ENCODE data around the gene PAN2. TPM values are rescaled to one million over a fixed set of nuclear protein-coding genes. Genes with fewer than 3 reads are reported as not detected.

Gene PAN2
- total RNA-seq, 1 experiment from 2014 or later: 78.1 TPM

- Histone ChIP-seq H3K27ac (no peak overlapping the region), H3K27me3 (ENCODE audit: insufficient read depth, low read depth) (no peaks in the 10 kb centered on the region), H2AFZ (no peak overlapping the region), H3K4me1 (replicated peaks; ENCODE audit: insufficient read depth) (no peaks in the 10 kb centered on the region), H3K36me3 (ENCODE audit: low read depth) (peaks cover 8% of the 10 kb centered on the region; the same call in 1 of the 2 replicates), H3F3A (ENCODE audit: insufficient read depth, low read depth) (0 out of 2 replicates have a peak, but pooled peaks cover 3% of the 10 kb centered on the region), H3K9me3 (ENCODE audit: insufficient read depth, low read depth) (no peaks in the 10 kb centered on the region), H3K4me3 (no peak overlapping the region), H3K9me2 (ENCODE audit: insufficient read depth) (no peaks in the 10 kb centered on the region), H3K4me2 (no peak overlapping the region), H3K79me2 (ENCODE audit: low read depth) (no peaks in the 10 kb centered on the region), H4K20me1 (ENCODE audit: insufficient read depth) (no peaks in the 10 kb centered on the region)
- TF ChIP-seq EZH2 (IDR thresholded peaks at IDR 0.05; ENCODE audit: low read depth) (no peak), CTCF (conservative IDR thresholded peaks at IDR 0.05) (no peak)
- POLR2A ChIA-PET (ENCODE audit: unreplicated experiment): interaction anchor here (0.7 kb wide), 1 partner anchor 73 kb away, joined by 20 read pairs; no protein-coding TSS in a partner anchor
- CTCF ChIA-PET: interaction anchor here (0.5 kb wide), 1 partner anchor 156 kb away, joined by 4 read pairs; no protein-coding TSS in a partner anchor
- BruUV-seq (replicated peaks): no TSS peak
- DNase-seq: no peak
- intact Hi-C loops (cut with micrococcal nuclease; ENCODE audit: unreplicated experiment): no loop called here
Observed at GRCh38 chr12:56308714-56309113, 25.1 kb downstream of the PAN2 start.

- Histone ChIP-seq H3K4me2 (no peak overlapping the region), H3K36me3 (ENCODE audit: low read depth) (peaks cover 8% of the 10 kb centered on the region; the same call in 1 of the 2 replicates), H3F3A (ENCODE audit: insufficient read depth, low read depth) (peaks cover 11% of the 10 kb centered on the region; the same call in 1 of the 2 replicates), H3K27ac (no peak overlapping the region), H3K9me2 (ENCODE audit: insufficient read depth) (no peaks in the 10 kb centered on the region), H3K27me3 (ENCODE audit: insufficient read depth, low read depth) (no peaks in the 10 kb centered on the region), H2AFZ (no peak overlapping the region), H3K4me1 (replicated peaks; ENCODE audit: insufficient read depth) (no peaks in the 10 kb centered on the region), H3K4me3 (no peak overlapping the region), H3K9me3 (ENCODE audit: insufficient read depth, low read depth) (no peaks in the 10 kb centered on the region), H3K79me2 (ENCODE audit: low read depth) (no peaks in the 10 kb centered on the region), H4K20me1 (ENCODE audit: insufficient read depth) (no peaks in the 10 kb centered on the region)
- no TSS peak for BruUV-seq (replicated peaks)
- TF ChIP-seq EZH2 (IDR thresholded peaks at IDR 0.05; ENCODE audit: low read depth): no peak
- TF ChIP-seq CTCF (conservative IDR thresholded peaks at IDR 0.05): no peak
- intact Hi-C loops (cut with micrococcal nuclease; ENCODE audit: unreplicated experiment): no loop called here
- DNase-seq: no peak
- ChIA-PET POLR2A (ENCODE audit: unreplicated experiment) (no interaction called here), CTCF (no interaction called here)
Observed at GRCh38 chr12:56307221-56307965, 26.4 kb downstream of the PAN2 start.

GRCh38 chr12:56304872-56305590 is 28.8 kb downstream of the PAN2 start:
- Histone ChIP-seq H3K9me2 (ENCODE audit: insufficient read depth) (no peaks in the 10 kb centered on the region), H3F3A (ENCODE audit: insufficient read depth, low read depth) (peaks cover 11% of the 10 kb centered on the region; the same call in 1 of the 2 replicates), H3K27me3 (ENCODE audit: insufficient read depth, low read depth) (no peaks in the 10 kb centered on the region), H2AFZ (no peak overlapping the region), H4K20me1 (ENCODE audit: insufficient read depth) (no peaks in the 10 kb centered on the region), H3K79me2 (ENCODE audit: low read depth) (peaks cover 3% of the 10 kb centered on the region; the same call in 1 of the 2 replicates), H3K4me2 (no peak overlapping the region), H3K4me3 (no peak overlapping the region), H3K36me3 (ENCODE audit: low read depth) (0 out of 2 replicates have a peak, but pooled peaks cover 3% of the 10 kb centered on the region), H3K4me1 (replicated peaks; ENCODE audit: insufficient read depth) (peaks cover 8% of the 10 kb centered on the region), H3K27ac (no peak overlapping the region), H3K9me3 (ENCODE audit: insufficient read depth, low read depth) (no peaks in the 10 kb centered on the region)
- TF ChIP-seq CTCF (conservative IDR thresholded peaks at IDR 0.05): no peak
- TF ChIP-seq EZH2 (IDR thresholded peaks at IDR 0.05; ENCODE audit: low read depth): no peak
- CTCF ChIA-PET: no interaction called here
- DNase-seq: no peak
- intact Hi-C loops (cut with micrococcal nuclease; ENCODE audit: unreplicated experiment): no loop called here
- no TSS peak for BruUV-seq (replicated peaks)
- POLR2A ChIA-PET (ENCODE audit: unreplicated experiment): no interaction called here

Measured in PC-9 (cell line).